Loucy (cell line): ENCODE measurements around the gene KLF13.

Experiments used
- CTCF ChIP-seq: fragments of 200-600 bp; sonication (generic); conservative IDR thresholded peaks from 2 replicates; pipeline ENCODE4 v1.5.1; 2014; ENCODE audit warnings: mild to moderate bottlenecking, antibody characterized with exemption, low read length
- EZH2phosphoT487 ChIP-seq: fragments of 200-600 bp; IDR thresholded peaks from 2 replicates; pipeline ENCODE4 v1.6.1; 2018; ENCODE audit warnings: antibody characterized with exemption, mild to moderate bottlenecking, moderate library complexity, borderline replicate concordance

GRCh38 chr15:31339558-31339895 lies 12.9 kb downstream of the KLF13 start:
- TF ChIP-seq CTCF (no peak), EZH2phosphoT487 (no peak)
